ENCODE data around the gene GFRAL.

DNA sequence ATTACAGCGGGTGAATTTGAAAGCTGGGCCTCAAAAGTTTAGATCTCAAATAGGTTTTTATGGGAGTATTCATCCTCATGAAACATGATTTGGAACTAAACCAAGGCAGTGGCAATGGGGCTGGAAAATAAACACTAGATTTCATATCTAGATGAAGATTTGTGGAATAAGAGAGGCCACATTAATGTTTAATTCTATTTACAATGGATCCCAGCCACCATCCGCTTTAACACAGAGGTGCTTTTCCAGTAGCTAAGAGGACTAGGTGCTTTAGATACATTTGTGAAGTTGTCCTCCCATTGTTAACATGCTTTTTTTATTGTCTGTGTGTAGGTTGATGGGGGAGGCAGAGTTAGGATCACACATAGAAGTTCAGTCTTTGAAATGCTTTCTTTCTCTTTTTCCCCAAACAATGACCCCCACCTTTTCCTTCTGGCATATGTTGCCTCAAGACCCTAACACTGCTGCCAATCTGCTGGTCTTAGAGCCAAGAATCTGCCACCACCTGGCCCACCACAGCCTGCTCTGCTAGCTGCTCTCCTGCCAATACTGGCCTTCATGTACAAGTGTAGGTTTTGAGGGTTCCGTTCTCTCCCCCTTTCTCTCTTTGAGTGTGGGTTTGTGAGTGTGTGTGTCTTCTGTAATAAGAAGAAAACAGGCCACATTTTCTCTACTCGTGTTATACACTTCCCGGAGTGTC is 27.8 kb upstream of the GFRAL start:
- TF ChIP-seq, protein P1, sequence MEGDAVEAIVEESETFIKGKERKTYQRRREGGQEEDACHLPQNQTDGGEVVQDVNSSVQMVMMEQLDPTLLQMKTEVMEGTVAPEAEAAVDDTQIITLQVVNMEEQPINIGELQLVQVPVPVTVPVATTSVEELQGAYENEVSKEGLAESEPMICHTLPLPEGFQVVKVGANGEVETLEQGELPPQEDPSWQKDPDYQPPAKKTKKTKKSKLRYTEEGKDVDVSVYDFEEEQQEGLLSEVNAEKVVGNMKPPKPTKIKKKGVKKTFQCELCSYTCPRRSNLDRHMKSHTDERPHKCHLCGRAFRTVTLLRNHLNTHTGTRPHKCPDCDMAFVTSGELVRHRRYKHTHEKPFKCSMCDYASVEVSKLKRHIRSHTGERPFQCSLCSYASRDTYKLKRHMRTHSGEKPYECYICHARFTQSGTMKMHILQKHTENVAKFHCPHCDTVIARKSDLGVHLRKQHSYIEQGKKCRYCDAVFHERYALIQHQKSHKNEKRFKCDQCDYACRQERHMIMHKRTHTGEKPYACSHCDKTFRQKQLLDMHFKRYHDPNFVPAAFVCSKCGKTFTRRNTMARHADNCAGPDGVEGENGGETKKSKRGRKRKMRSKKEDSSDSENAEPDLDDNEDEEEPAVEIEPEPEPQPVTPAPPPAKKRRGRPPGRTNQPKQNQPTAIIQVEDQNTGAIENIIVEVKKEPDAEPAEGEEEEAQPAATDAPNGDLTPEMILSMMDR (IDR thresholded peaks at IDR 0.05) = no peak
- no peak for TF ChIP-seq POLR2A (IDR thresholded peaks at IDR 0.05)

Data from testis (tissue), 2 donors.